NCI-H187 treated with DMSO at 0.1 percent for 48 hours (cell line): ENCODE measurements around the gene PSMB5.

Source experiments
- DNase-seq: peaks from one replicate; lab custom pipeline; 2025; lab: John Stamatoyannopoulos, UW

Gene PSMB5

DNA sequence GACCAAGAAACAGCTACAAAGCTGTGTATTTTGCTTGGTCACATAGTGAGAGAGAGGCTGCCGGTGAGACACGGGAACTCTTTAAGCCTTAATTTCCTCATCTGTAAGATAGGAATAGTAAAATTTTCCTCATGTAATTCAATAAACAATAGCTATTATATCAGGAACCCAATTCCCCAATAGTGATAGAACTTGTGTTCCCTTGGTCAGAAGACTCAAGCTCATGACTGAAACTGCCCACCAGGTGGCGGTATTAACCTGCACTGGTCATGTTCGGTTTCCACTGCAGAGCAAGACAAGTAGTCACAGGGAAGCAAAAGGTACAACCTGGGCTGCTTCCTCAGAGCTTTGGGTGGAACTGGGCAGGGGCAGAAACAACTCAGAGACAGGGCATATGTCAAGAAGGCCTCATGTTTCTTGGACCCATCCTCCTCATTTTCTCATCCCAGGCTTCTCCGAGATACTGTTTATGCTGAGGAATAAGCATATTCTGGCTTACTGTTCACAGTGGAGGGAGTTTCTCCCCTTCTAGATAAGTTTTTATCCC lies 48.1 kb downstream of the PSMB5 start:
- peak; percentile 31 for DNase-seq

DNA sequence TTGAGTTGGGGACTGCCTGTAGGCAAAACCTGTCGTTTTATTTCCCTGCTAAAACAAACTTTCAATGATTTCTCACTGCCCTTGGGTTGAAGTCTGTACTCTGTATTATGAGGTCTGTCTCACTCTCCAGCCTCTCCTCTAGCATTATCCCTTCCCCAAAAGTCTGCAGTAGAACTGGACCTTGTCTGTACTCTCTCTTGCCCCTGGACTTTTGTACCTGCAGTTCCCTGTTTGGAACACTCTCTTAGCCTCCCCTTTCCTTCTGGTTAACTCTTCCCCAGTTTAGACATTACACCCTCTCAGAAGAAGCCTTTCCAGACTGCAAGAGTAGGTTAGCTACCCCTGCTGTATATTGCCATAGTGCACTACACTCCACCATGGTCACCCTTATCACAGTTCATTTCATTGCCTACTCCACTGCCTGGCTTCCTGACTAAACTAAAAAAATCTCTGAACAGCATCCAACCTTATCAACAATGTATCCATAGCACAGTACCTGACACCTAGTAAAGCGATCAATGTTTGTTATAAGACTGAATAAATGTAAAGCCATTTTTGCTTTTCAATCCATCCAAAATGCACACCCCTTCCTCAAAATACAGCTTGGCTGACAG lies 48.7 kb downstream of the PSMB5 start:
- DNase-seq, result no peak

- no peak for DNase-seq
Measured at GRCh38 chr14:22984959-22985658, 49.6 kb downstream of the PSMB5 start.

DNA sequence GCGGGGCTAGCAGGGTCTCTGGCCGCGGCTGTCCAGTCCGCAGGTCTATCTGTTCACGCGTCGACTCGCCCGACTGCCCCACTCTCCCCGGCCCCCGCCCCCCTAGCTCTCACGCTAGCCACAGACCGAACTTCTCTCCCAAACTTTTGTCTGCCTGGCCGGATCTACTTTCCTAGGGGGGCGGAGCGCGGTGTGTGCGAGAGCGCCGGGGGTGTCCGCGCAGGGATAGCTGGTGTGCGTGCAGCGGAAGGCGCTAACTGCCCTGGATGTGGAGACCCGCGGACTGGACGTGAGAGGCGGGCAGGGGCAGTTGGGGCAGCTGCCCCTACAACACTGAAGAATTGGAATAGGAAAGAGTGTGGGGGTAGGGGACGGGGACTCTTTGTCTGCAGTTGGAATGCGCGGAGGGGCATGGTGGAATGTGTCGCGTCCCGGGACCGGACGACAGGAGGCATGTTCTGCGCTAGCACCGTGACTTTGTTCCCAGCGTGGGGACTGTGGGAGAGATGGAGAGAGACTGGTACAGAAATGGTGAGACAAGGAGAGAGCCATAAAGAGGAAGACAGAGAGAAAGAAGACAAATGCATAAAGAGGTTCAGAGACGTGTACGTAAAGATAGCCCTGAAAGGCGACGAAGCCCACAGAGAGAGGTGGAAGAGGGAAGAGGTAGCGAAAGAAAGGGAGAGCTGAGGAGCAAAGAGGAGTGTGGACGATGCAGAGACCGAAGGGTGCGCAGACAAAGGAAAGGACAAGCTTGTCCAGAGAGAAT lies 52.0 kb downstream of the PSMB5 start, which contains the start of gene AJUBA:
TSS of gene AJUBA (minus strand) at position 75 of the 769 bp plus-strand sequence. CDS start 285 bp downstream, outside the sequence.
- DNase-seq, result no peak

GRCh38 chr14:22981876-22982476 lies 52.7 kb downstream of the PSMB5 start:
- DNase-seq, result no peak

GRCh38 chr14:22981090-22981875 lies 53.4 kb downstream of the PSMB5 start:
- no peak for DNase-seq

GRCh38 chr14:22980672-22981089 lies 54.0 kb downstream of the PSMB5 start:
- no peak for DNase-seq

DNA sequence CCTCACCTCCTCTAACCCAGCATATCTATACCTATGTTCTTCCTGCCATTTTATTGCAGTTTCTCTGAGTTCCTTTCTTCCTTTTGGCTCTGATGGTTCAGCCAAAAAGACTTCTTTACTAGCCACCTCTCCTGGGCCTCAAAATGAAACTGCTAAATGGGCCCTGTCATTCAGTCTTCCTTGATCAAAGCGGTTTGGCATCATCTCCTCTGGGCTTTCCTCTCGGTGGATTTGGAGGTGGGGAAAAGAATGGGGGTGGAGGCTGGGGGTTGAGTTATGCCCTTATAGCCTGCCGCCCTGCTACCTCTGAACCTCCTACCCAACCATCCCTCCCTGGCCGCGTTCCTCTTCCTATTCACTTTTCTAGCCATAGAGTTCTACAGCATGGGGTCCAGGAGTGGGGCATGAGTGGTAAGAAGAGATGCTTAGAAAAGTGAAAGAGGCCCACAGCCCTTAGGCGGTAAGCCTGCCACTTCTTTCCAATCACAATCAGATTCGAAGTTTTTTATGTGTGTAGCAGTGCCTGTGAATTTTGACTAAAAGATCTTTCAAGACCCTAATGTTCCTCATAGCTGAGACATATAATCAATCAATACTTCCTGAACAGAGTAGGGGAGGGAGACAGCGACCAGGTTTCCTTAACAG lies 54.8 kb downstream of the PSMB5 start:
- DNase-seq, result no peak

- no peak for DNase-seq
Measured at GRCh38 chr14:22978981-22979671, 55.6 kb downstream of the PSMB5 start.

GRCh38 chr14:22978487-22978837 lies 56.2 kb downstream of the PSMB5 start:
- DNase-seq, result no peak

DNA sequence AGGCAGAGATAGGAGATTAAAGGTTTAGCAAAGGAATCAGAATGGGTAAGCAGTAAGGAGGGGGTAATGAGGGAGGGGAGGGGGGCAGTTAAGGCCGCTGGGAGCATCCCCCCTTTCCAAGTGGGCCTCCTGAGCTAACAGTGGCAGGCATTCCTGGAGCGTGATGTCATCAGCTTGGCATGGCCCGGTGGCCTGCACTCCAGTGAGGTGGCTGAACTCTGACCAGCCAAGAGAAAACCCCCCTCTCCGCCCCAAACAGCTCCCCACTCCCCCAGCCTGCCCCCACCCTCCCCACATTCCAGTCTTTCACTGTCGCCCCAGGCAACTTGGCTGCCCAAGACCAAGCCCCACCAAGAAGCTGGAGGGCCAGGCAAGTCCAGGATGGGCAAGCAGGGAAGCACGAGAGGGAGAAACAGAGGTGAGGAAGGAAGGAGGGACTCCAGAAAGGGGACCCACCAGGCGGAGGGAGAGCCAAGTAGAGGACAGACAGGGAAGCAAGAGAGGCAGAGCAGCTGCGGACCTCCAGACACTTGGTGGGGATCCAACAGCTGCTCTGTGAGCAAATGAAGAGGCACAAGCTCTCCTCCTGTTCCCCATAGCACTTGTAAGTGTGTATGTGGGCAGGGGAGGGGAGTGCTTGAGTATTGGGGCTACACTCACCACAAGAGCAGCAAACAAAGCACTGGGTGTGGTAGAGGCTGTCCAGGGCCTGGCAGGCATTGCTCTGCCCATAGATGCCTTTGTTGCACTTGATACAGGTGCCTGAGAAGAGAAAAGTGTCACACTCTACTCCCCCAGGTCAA lies 56.8 kb downstream of the PSMB5 start:
- DNase-seq, result no peak

- DNase-seq, result no peak
Measured at GRCh38 chr14:22977434-22977683, 57.3 kb downstream of the PSMB5 start.

- DNase-seq, result no peak
Measured at GRCh38 chr14:22976620-22977433, 57.9 kb downstream of the PSMB5 start.
